ENCODE results near the gene PRKN. TPM values are rescaled to one million over a fixed set of nuclear protein-coding genes. Genes with fewer than 3 reads are reported as not detected.

Gene PRKN
- total RNA-seq (2022): 0.34 TPM in 1 of 2 replicates, not detected in the other
- Bru-seq, nascent RNA: percentile 15 among the genes with signal in this experiment
- BruChase-seq, experiment 1, labeled RNA remaining after a 2-hour chase: percentile 18 among the genes with signal in this experiment
- percentile 14 among the genes with signal in this experiment for BruChase-seq, experiment 2, labeled RNA remaining after a 6-hour chase
- long read RNA-seq: 0 reads

DNA sequence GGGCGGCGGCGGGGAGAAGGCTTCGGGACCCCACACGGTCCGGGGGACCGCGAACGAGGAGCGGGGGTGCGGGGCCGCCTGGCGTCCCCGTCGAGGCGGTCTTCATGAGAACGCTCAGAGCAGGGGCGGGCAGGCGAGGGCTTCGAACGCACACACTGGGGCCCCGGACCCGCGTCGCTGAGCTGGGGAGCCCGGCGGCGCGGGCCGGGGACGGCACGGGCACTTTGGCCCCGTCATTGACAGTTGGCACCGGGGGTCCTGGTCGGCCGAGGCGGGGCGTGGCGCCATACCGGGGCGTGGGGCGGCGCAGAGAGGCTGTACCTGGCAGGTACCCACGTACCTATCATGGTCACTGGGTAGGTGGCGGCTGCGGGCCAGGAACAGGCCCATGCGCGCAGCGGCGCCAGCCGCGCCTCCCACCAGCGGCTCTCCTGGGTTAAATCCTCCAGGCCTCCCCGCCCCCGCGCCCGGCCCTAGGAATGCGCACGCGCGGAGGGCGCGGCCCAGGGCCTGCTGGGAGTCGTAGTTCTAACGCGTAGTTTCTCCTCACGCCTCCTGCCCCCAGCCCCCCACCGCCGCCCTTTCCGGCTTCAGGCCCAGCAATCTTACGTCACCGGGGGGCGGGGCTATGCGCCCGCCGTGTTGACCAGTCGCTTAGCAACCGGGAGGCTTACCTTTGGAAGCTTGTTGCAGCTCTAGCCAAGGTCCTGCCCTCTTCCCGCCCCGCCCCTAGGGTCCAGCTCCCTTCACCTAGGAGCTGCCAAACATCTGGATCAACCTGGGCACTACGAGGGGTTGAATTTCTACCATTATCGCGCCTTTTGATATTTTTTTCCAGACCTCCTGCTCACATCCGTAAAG lies at the start of gene PRKN, which contains the start of gene PACRG:
PRKN (minus strand) TSS at position 445 of the 861 bp plus-strand sequence.
PACRG (plus strand) TSS at position 653 of the 861 bp plus-strand sequence.
- H3K27me3 Mint-ChIP-seq (ENCODE audit: insufficient read depth, unreplicated experiment): no peaks in the 10 kb centered on the region
- no peaks in the 10 kb centered on the region for H3K36me3 ChIP-seq (ENCODE audit: control insufficient read depth, insufficient read depth, low read length)
- H3K4me1 ChIP-seq: no peaks in the 10 kb centered on the region
- POLR2A ChIA-PET: interaction anchor here (0.5 to 0.9 kb wide), 2 partner anchors 17 to 1699 kb away, joined by 3 read pairs; no protein-coding TSS in a partner anchor
- H3K27me3 ChIP-seq (replicated peaks; ENCODE audit: control insufficient read depth, insufficient read depth, low read length): no peaks in the 10 kb centered on the region
- intact Hi-C loops (cut with micrococcal nuclease; ENCODE audit: unreplicated experiment): loop anchor here (1.0 kb wide), 1 partner anchor 46 kb away; no protein-coding TSS in a partner anchor
- CTCF ChIA-PET: no interaction called here
- TF ChIP-seq, protein P1, sequence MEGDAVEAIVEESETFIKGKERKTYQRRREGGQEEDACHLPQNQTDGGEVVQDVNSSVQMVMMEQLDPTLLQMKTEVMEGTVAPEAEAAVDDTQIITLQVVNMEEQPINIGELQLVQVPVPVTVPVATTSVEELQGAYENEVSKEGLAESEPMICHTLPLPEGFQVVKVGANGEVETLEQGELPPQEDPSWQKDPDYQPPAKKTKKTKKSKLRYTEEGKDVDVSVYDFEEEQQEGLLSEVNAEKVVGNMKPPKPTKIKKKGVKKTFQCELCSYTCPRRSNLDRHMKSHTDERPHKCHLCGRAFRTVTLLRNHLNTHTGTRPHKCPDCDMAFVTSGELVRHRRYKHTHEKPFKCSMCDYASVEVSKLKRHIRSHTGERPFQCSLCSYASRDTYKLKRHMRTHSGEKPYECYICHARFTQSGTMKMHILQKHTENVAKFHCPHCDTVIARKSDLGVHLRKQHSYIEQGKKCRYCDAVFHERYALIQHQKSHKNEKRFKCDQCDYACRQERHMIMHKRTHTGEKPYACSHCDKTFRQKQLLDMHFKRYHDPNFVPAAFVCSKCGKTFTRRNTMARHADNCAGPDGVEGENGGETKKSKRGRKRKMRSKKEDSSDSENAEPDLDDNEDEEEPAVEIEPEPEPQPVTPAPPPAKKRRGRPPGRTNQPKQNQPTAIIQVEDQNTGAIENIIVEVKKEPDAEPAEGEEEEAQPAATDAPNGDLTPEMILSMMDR (IDR thresholded peaks at IDR 0.05; ENCODE audit: insufficient read depth in 1 of 2, low read depth in 1 of 2, low read length in 1 of 2, severe bottlenecking in 1 of 2, unreplicated experiment in 1 of 2): no peak
- no peaks in the 10 kb centered on the region for H3K9me3 Mint-ChIP-seq (ENCODE audit: unreplicated experiment)
- peak; percentile 98 to 99 for DNase-seq
- BruUV-seq (replicated peaks): no TSS peak
- no peaks in the 10 kb centered on the region for H3K4me1 Mint-ChIP-seq (ENCODE audit: low read depth, unreplicated experiment)
- peak within 1 kb of the TSS; percentile 88 for H3K4me3 Mint-ChIP-seq (ENCODE audit: unreplicated experiment)
- H3K27ac Mint-ChIP-seq (ENCODE audit: unreplicated experiment): peak within 1 kb of the TSS; percentile 89
- no peaks in the 10 kb centered on the region for H3K9me3 ChIP-seq
- no peaks in the 10 kb centered on the region for H3K36me3 Mint-ChIP-seq (ENCODE audit: insufficient read depth, unreplicated experiment)
- peak within 1 kb of the TSS; percentile 94 for H3K4me3 ChIP-seq (ENCODE audit: low read depth, low read length)

DNA sequence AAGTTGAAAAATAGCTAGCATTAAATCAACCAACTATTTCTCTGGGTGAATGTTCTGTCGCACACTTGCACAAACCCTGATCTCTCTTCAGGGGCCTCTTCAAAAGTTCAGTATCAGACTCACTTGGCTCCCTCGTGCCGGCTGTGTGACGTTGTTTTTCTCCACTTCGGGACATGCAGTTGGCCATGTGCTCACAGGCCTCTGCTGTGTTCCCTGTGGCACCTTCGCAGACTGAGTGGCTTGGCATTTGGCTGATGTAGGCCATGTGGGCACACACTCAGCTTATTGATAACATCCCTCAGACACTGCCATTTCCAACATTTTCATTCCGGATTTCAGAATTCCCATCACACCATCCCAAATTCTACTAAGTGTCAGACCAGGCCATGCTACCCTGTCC lies 49.5 kb upstream of the PRKN start:
- TF ChIP-seq, protein P1 (IDR thresholded peaks at IDR 0.05; ENCODE audit: insufficient read depth in 1 of 2, low read depth in 1 of 2, low read length in 1 of 2, severe bottlenecking in 1 of 2, unreplicated experiment in 1 of 2): no peak
- Mint-ChIP-seq H3K4me3 (ENCODE audit: unreplicated experiment) (no peak overlapping the region), H3K4me1 (ENCODE audit: low read depth, unreplicated experiment) (no peaks in the 10 kb centered on the region), H3K27ac (ENCODE audit: unreplicated experiment) (no peak overlapping the region), H3K9me3 (ENCODE audit: unreplicated experiment) (peaks cover 21% of the 10 kb centered on the region), H3K36me3 (ENCODE audit: insufficient read depth, unreplicated experiment) (no peaks in the 10 kb centered on the region), H3K27me3 (ENCODE audit: insufficient read depth, unreplicated experiment) (no peaks in the 10 kb centered on the region)
- ChIA-PET POLR2A (no interaction called here), CTCF (no interaction called here)
- no TSS peak for BruUV-seq (replicated peaks)
- Histone ChIP-seq H3K4me1 (no peaks in the 10 kb centered on the region), H3K36me3 (ENCODE audit: control insufficient read depth, insufficient read depth, low read length) (no peaks in the 10 kb centered on the region), H3K27me3 (replicated peaks; ENCODE audit: control insufficient read depth, insufficient read depth, low read length) (no peaks in the 10 kb centered on the region), H3K4me3 (ENCODE audit: low read depth, low read length) (no peak overlapping the region), H3K9me3 (no peaks in the 10 kb centered on the region; the same call in 1 of the 2 replicates)
- intact Hi-C loops (cut with micrococcal nuclease; ENCODE audit: unreplicated experiment): no loop called here
- no peak for DNase-seq

DNA sequence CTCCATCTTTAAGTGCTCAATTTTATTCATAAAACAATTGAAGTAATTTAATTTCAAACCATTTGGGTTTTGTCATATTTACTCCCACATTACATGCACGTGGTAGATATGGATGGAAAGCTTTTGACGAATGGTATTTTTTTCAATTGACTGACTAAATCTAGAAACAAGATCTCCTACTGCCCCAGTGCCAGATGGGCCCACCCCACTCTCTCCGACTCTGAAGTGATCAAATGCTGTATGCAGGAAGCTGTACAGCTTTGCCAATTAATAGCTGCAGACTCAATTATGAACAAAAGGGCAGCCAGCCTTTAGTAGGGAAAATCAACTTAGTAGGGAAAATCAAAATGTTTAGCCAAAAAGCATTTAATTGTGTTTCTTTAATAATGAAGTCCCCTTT lies 46.4 kb upstream of the PRKN start:
- BruUV-seq (replicated peaks): no TSS peak
- Histone ChIP-seq H3K27me3 (replicated peaks; ENCODE audit: control insufficient read depth, insufficient read depth, low read length) (no peaks in the 10 kb centered on the region), H3K9me3 (no peaks in the 10 kb centered on the region), H3K36me3 (ENCODE audit: control insufficient read depth, insufficient read depth, low read length) (no peaks in the 10 kb centered on the region), H3K4me3 (ENCODE audit: low read depth, low read length) (no peak overlapping the region), H3K4me1 (no peaks in the 10 kb centered on the region)
- TF ChIP-seq, protein P1 (IDR thresholded peaks at IDR 0.05; ENCODE audit: insufficient read depth in 1 of 2, low read depth in 1 of 2, low read length in 1 of 2, severe bottlenecking in 1 of 2, unreplicated experiment in 1 of 2): no peak
- H3K27ac Mint-ChIP-seq (ENCODE audit: unreplicated experiment): no peak overlapping the region
- POLR2A ChIA-PET: no interaction called here
- H3K4me1 Mint-ChIP-seq (ENCODE audit: low read depth, unreplicated experiment): no peaks in the 10 kb centered on the region
- no peaks in the 10 kb centered on the region for H3K9me3 Mint-ChIP-seq (ENCODE audit: unreplicated experiment)
- intact Hi-C loops (cut with micrococcal nuclease; ENCODE audit: unreplicated experiment): no loop called here
- no peaks in the 10 kb centered on the region for H3K27me3 Mint-ChIP-seq (ENCODE audit: insufficient read depth, unreplicated experiment)
- H3K4me3 Mint-ChIP-seq (ENCODE audit: unreplicated experiment): no peak overlapping the region
- CTCF ChIA-PET: no interaction called here
- no peaks in the 10 kb centered on the region for H3K36me3 Mint-ChIP-seq (ENCODE audit: insufficient read depth, unreplicated experiment)
- no peak for DNase-seq
